GM23248 (cell line): Measurements from ENCODE around the gene C1orf53.

Experiments used
- EZH2 ChIP-seq: fragments of 200-600 bp; sonication (generic); IDR thresholded peaks from 2 replicates; pipeline ENCODE4 v1.6.1; 2018; ENCODE audit warnings: antibody characterized with exemption, mild to moderate bottlenecking; ENCODE audit not compliant: insufficient read depth, poor library complexity, severe bottlenecking
- EZH2phosphoT487 ChIP-seq: fragments of 200-600 bp; sonication (generic); IDR thresholded peaks from 2 replicates; pipeline ENCODE4 v1.6.1; 2018; ENCODE audit warnings: antibody characterized with exemption, moderate library complexity, mild to moderate bottlenecking, low read depth; ENCODE audit not compliant: insufficient read depth

DNA sequence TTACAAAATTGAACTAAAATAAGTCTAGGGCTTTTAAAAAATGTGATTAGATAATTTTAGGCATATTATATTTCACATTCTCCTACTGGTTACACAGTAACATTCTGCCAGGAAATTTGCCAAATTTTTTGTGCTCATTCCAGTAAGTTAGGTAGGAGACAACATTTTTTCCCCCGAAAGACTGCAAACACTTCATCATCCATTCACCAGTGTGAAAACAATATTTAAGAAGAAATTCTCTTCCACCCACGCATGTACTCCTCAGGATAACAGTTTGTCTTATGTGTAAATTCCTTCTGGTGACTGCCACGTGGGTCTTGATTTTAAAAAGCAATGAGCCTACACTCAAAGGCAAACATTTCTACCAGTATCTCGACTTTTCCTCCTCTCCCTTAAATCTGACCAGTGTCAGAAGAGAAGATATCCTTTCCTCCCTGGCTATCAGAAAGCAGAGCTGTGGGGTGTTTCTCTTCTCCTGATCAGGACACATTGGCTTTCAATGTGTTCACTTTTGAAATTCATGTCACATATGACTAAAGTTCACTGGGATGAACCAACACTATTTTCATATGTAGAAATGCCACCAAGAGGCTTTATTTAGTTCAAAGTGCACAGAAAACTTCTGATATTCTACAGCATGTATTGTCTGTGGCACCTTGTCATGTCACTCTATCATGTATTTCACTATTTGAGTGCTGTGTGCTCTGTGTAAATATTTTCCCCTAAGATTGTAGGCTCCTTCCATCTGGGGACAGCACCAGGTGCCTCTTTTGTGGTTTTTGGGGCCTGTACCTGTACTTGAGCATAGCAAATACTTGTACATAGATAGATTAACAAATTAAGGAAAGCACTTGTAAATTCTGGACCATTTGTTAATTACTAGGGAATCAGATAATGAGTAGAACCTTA, 53.3 kb downstream of the C1orf53 start:
- TF ChIP-seq EZH2 (no peak), EZH2phosphoT487 (no peak)
